ENCODE measurements around the gene COL6A5.
"Not testable (repeated sequence)": the region's sequence is repeated elsewhere in the genome, so short reads cannot be mapped to it uniquely, and the experiment has no call there.

Gene COL6A5

DNA sequence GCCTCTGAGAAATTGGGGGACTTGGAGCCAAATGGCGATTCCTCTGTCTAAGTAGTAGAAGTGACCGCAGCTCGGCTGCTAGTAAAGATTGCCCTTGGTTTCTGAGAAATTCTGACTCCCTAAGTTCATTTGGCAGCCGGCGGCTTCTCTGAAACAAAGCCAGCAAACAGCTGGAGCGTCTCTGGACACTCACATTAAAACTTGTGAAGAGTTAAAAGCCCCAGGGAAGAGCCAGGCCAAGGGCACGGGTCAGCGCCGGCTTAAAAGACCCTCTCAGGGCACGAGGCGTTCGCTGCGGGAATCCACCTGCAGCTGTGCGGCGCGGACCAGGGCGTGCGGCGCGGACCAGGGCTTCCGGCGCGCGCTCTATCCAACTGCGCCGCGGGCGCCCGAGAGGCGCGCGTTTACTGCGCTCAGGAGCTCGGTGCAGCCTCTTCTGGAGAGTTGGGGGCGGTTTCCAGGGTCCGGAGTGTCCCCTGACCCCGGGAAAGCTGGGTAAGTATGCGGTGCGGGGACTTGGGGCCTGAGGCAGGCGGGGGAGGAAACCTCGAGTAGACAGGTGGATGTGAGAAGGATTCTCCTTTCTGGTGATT lies at the start of gene COL6A5:
TSS of gene COL6A5 (plus strand) at position 186 of the 593 bp plus-strand sequence. CDS start 27,967 bp downstream, outside the sequence.
- no peak for ATAC-seq

DNA sequence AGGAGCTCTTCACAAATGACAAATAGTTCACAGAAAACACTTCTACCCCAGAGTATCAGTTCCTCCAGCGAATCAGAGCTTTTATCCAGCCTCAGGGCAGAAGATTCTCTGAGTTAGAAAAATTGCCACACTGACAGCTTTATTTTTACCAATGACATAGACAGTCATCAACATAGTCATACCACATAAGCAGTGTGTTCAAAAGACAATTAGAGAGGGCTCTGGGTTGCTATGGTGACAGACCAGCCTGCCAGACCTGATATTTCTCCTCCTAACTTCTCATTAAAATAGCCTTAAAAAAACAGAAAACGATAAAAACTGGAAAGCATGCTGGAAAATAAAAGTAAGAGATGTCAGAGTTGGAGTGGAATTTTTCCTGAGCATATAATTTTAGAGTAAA lies 45.9 kb upstream of the COL6A5 start:
- no peak for ATAC-seq

DNA sequence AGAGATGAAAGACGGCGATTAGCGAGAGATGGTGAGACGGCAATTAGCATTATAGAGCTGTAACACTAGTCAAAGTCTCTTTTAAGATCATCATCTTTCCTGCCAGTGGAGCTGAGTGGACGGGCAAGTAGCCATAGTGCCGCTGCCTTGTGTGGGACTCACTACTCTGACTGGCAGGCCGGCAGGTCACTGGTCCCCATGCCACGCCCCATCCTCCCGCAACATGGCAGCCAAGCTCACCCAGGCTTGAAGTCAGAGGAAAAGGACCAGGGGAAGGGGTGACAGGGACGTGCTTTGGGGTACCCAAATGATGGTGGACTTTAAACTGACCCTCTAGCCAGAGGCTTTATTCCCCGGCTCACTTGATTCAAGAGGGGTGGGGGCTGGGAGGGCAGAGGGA lies 44.6 kb upstream of the COL6A5 start:
- ATAC-seq, result no peak

DNA sequence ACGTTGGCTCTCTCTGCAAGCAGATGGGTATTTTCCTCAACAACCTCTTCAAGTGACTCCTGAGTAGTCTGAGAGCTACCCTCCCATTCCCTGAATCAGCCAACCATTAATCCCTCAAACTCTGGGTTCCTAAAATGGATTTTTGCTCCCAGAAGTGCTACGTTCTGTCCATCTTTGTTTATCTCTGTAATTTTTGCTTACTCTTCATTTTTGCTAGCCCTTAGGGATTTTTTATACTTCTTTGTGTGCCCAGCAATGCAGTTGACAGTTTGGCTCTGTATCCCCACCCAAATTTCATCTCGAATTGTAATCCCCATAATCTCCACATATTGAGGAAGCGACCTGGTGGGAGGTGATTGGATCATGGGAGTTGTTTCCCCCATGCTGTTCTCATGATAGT lies 35.4 kb upstream of the COL6A5 start:
- no peak for ATAC-seq

DNA sequence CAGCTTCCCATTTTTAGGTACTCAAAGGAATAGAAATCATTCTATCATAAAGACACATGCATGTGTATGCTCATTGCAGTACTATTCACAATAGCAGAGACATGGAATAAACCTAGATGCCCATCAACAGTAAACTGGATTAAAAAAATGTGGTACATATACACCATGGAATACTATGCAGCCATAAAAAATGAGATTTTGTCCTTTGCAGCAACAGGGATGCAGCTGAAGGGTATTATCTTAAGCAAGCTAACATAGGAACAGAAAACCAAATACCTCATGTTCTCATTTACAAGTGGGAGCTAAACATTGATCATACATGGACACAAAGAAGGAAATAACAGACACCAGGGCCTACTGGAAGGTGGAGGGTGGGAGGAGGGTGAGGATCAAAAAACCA lies 33.1 kb upstream of the COL6A5 start:
- ATAC-seq, result no peak

DNA sequence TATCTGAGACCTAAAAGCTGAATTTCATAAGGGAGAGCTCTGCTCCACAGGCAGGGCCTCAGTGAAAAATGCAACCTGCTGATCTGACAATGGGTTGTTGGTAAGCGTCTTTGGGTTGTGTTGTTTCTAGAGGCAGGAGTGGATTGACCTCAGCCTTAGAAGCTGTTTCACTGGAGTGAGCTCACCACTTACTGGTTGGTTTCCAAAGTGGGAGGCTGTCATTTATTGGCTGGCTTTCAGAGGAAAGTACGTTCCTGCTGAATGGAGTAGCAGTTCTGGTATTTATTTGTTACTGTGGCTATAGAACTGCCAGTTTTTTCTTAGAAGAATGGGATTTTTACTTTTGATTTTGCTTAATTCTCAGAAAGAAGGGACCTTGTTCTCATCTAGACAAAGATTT lies 29.3 kb upstream of the COL6A5 start:
- ATAC-seq, result no peak

GRCh38 chr3:130323503-130323902 lies 22.0 kb upstream of the COL6A5 start:
- ATAC-seq, result no peak

DNA sequence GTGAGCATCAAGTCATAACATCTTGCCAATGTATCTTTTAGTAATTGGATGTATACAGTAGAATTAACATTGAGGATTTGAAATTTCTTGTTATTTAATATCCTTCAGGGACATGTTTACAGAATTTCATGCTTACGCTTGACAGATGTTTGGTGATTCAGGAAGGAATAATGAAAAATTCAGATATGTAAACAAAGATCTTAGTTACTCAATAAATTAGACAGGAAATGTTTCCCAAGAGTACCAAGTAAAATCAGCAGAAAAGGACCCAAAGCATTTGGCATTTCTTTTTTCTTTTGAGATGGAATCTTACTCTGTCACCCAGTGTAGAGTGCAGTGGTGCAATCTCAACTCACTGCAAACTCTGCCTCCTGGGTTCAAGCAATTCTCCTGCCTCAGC lies 4.7 kb upstream of the COL6A5 start:
- ATAC-seq, result no peak

DNA sequence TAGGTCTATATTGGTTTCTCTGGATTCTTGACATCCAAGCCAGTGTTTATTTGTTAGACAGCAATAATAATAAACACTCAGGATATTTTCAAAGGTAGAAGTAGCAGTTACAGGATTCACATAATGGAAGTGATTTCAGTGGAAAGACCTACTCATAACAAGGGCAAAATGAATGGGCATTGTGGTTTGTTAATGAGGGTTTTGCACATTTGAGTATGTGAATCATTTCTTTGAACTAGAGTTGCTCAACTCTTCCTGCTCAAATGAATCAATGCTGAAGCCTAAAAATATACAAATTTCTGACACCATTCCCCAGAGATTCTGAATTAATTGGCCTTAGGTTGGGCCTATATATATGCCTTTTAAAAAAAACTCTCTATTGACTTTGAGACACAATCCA lies 4.1 kb upstream of the COL6A5 start:
- no peak for ATAC-seq

DNA sequence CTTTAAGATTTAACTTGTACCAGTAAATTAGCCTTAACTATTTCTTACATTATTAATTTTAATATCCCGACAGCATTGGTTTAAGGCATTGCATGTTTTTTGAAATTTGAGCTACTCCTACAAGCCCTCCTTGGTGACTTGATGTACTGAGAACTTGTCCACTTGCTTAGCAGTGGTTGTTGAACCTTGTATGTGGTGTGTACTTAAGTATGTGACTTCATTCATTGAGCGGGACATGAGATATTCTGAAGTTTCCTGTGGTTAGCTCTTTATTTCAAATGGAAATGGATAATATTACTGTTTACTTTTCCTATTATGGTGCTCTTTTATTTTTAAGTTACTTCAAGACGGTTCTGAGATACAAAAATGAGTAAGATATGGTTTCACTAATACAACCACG lies 3.6 kb upstream of the COL6A5 start:
- no peak for ATAC-seq

DNA sequence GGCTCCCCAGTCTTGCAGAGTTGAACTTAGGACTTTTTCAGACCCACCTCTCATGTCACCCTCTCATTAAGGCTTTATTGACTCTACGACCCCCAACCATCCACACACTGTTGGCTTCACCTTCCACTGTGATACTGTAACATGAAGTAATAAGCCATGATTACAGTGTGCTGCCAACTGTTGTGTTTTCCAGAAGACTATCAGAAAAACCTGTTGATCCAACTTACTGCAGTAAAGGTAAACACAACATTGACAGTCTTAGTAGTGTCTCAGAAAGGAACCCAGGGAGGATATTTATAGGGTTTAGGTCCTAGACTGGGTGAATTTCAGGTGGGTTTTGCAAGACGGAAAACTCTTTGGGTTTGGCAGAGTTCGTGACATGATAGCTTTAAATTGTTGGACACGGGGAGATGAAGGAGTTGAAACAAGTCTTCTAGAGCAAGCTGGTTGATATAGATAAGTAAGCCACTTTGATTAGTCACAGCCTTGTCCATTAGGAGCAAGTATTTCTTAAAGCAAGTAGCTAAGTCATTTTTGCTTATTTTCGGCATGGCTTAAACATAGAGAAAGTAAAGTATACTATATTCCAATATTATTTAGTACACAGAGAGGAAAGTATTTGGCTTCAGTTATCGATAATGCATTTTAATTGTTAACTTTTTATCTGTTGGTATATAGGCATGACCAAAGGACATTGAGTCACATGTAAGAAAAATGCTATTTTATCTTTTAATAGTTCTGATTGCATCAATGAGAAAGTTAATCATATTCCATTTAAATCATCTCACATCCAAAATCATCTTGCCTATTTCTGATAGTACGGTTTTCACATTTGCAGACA lies 2.4 kb upstream of the COL6A5 start:
- no peak for ATAC-seq

GRCh38 chr3:130348258-130348657 lies 2.8 kb downstream of the COL6A5 start:
- not testable (repeated sequence) for ATAC-seq

- peak in 1 of 2 donors; percentile 30 for ATAC-seq
Measured at GRCh38 chr3:130354430-130354829, 9.0 kb downstream of the COL6A5 start.

DNA sequence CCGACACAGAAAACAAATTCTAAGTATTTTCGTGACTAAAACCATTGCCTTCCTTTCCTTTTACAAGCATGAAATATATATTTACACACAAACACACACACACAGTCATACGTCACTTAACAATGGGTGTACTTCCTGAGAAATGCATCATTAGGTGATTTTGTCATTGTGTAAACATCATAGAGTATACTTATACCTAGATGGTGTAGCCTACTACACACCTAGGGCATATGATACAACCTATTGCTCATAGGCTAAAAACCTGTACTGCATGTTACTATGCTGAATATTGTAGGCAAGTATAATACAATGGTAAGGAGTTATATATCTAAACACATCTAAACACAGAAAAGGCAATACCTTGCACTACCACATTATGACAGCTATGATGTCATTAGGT lies 28.6 kb downstream of the COL6A5 start:
- ATAC-seq, result no peak

DNA sequence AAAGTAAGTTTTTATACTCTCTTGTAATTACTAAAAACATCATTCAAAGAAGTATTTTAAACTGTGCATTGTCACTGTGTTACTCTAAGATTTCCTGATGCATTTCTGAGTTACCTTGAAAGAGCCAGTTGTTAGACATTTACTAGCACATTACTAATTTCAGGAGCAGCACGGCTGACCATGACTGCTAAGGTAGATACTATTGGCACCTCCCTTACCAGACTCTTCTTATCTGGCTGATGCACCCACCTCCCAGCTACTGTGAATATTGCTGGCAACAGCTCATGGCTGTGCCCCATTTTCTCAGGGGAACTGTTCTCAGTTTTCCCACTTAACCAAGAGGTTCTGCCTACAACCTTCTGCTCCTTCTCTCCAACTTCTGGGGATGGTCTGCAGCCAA lies 29.4 kb downstream of the COL6A5 start:
- ATAC-seq, result no peak

DNA sequence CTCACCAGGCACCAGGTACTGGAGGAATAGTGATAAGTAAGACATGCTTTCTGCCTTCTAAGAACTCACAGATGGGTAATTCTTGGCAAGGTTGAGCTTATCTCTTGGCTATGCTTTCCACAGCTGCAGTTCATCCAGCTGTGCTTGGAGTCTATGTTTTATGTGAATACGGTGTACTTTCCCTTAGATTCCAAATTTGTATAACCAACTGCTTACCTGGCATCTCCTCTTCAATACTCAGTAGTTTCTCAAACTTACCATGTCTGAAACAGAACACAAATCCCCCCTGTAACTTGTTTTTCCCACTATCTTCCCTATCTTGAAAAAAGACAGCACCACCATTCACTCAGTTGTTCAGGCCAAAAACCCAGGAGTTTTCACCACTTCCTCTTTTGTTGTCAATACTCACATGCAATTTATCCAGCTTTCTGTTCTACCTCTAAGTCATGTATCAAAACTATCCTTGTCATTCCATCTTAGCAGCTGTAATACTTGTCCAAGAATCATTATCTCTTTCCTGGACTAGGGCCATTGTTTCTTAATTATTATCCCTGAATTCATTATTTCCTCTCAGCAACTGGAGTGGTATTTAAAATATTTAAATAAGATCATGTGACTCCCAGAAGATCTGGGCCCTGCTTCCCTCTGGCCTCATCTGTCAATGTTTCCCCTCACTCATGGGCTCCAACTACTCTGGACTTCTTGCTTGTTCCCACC lies 32.6 kb downstream of the COL6A5 start:
- no peak for ATAC-seq

DNA sequence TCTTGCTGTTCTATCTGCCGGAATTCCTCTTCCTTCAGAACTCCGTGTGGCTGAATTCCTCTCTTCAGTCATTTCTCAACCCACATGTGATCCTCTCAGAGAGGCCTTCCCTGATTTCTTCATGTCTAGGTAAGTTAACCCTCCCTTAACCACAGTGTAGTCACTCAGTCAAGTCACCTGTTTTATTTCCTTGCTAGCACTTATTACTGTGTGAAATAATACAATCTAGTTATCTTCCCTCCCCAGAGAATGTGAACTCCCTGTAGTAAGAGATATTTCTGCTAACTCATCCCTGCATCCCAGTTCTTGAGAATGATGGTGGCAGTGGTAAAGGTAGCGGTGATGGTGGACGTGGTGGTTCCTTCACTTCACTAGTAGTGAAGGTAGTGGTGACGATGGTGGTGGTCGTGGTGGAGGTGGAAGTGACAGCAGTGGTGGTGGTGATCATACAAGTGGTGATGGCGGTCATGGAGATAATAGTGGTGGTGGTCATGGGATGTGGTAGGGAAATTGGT lies 33.3 kb downstream of the COL6A5 start:
- ATAC-seq, result no peak

DNA sequence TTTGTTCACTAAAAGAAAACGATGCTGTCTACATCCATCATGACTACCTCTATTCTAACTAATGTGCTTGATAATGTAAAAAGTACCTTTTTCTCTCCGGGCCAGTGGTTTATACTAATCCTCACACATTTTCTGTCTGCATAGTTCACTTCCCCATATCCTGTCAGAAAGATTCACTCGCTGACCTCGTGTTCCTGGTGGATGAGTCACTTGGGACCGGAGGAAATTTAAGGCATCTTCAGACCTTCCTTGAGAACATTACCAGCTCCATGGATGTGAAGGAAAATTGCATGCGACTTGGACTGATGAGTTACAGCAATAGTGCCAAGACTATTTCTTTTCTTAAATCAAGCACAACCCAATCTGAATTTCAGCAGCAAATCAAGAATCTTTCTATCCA lies 33.8 kb downstream of the COL6A5 start:
- no peak for ATAC-seq

GRCh38 chr3:130380398-130380797 lies 34.9 kb downstream of the COL6A5 start:
- ATAC-seq, result no peak

DNA sequence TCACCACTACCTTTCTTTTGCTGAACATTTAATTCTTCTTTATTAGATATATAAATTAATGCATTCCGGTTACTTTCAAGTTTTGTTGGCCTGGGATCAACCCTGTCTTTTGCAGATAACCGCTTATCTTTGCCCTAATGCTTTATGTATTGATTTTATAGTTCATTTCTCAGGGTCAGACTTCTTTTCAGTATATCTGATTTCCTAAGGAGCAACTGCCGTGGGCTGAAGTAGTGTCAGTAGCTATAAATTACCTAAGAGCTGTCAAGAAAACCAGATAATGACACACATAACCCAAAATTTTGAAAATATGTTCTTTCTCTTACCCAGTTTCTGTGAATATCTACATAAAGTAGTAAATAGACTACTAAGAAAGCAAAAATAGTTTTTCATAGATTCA lies 38.0 kb downstream of the COL6A5 start:
- ATAC-seq, result no peak

GRCh38 chr3:130384476-130385025 lies 39.1 kb downstream of the COL6A5 start:
- ATAC-seq, result no peak

DNA sequence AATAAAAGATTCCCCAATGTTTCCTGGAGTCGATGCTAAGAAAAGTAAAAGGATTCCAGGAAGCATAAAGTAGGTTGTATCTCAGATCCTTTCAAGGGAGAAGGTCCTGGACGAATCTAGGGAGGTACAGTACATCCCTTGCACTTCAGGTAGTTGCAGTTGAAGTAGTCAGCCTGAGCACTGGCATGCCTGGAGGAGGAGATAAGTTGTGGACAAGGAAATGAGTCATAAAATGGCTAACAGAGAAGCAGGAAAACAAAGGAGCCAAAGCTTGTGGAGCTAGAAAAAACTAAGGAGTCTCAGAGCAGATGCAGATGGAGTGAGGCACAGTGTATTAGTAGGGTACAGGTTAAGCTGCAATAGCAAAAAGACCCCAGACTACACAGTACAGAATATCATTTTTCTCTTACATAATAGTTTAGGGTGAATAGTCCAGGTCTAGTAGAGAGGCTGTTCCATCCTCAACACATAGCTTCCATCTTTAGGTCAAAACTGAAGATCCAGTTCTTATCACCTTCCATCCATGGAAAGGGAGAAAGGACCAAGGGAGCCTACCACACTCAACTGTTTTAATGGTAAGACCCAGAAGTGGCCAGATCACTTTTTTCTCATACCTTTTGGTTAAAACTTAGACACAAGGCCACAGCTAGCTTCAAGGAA lies 41.3 kb downstream of the COL6A5 start:
- no peak for ATAC-seq
